ENCODE results near the gene CHRNB2.
A peak's percentile ranks its signal among the peaks of the same experiment; 100 is the strongest.

The CHRNB2 gene

GRCh38 chr1:154553056-154554030 lies 14.2 kb upstream of the CHRNB2 start:
- no peak for DNase-seq

DNA sequence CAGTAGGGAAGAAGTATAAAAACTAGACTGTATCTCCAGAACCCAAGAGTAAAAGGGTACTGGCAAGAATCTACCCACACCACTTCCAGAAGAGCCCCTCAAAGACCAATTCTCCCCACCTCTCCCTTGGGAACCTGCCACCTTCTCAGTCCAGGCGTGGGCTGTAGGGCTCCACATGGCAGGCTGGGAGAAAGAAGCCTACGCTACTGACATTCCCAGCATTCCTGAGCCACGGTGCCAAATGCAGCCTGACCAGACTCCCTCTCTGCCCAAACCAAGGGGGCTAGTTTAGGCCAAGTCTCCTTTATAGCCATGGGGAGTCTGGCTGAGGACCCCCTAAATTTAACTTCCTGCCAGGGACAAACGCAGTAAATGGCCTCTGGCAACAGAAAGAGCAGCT lies 11.2 kb upstream of the CHRNB2 start:
- no peak for DNase-seq

- no peak for DNase-seq
These were observed 10.2 kb upstream of the CHRNB2 start for GRCh38 chr1:154557248-154557938.

DNA sequence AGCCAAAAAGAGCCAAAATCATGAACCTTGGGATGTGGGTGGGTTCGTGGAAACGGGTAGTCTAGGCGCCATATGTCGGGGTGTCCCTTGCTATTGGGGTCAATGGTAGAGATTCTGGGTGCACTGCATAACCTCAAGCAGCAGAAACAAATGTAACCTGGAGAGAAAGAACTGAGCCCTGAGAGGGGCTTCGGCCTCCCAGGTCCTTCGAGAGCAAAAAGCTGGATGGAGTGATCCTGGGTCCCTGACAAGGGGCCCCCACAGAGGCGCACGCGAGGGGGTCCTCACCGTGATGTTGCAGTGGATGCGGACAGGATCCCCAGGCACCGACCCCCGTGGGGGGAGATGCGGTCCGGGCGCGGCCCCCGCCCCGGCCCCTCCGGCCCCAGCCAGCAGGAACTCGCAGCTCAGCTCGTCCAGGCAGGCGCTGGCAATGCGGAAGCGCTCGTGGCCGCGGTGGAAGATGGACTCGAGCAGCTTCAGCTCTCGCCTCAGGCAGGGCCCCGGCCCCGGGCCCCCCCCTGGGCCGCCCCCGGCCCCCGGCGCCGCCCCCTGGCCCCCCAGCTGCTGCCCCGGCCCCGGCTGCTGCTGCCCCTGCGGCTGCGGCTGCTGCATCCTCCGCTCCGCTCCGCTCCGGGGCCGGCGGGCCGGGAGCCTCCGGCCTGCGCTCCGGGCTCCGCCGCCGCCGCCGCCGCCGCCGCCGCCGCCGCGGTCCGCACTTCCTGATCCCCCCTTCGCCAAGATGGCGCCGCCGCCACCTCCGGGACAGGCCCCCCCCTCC lies 9.4 kb upstream of the CHRNB2 start, which contains the start of gene UBE2Q1:
Gene UBE2Q1, minus strand, starts transcription at position 724 of the 781 bp plus-strand sequence. Its CDS starts 109 bp downstream, at position 615.
- no peak for DNase-seq

GRCh38 chr1:154558720-154559465 lies 8.7 kb upstream of the CHRNB2 start:
- DNase-seq: peak; percentile 78

DNA sequence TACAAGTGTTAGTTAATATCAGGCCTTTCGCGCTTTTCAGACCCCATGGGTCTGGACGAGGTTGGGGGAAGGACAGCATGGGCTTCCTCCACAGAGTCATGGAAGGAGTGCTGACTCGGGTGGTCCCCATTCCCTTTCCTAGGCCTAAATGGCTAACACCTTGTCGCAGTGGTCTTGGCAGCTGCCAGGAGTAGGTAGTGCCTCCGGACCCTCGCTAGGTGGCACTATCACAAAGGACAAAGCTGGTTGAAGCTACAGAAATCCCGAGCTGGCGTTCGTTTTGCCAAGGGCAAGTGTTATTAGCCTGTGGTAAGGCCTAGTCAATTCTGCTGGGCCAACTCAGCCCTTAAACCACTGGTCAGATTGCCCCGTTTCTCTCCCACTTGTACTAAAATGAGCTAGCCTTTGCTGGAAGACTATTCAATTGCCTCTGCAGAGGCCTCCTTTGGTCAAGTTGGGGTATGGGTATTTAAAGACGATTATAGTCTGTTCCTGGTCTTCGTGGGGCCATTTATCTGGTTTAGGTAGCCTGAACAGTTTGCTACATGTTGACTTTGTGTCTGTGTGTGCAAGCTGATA lies 8.0 kb upstream of the CHRNB2 start:
- peak; percentile 61 for DNase-seq

DNA sequence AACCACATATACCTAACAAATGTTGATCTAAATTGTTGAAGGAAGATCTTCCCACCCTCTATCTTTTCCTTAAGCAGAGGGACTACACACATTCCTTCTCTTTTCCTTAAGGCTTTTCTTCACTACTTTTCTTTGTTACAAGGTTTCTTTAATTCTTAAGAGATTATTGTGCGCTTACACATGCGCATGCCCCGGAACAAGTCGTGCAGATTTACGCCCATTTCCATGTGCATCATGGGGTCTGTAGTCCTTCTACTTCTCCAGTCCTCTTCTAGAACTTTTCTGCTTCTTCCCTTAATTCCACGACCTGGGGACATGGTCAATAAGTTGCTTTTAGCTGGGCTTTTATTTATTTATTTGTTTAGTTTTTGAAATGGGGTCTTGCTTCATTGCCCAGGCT lies 1.7 kb upstream of the CHRNB2 start:
- no peak for DNase-seq

GRCh38 chr1:154568157-154568815 lies 708 bp downstream of the CHRNB2 start:
- DNase-seq: no peak

- no peak for DNase-seq
These were observed 3.8 kb downstream of the CHRNB2 start for GRCh38 chr1:154571244-154571963.

- no peak for DNase-seq
These were observed 4.3 kb downstream of the CHRNB2 start for GRCh38 chr1:154571964-154572288.

GRCh38 chr1:154572468-154573167 lies 5.0 kb downstream of the CHRNB2 start:
- DNase-seq: no peak

- no peak for DNase-seq
These were observed 5.6 kb downstream of the CHRNB2 start for GRCh38 chr1:154573168-154573510.

DNA sequence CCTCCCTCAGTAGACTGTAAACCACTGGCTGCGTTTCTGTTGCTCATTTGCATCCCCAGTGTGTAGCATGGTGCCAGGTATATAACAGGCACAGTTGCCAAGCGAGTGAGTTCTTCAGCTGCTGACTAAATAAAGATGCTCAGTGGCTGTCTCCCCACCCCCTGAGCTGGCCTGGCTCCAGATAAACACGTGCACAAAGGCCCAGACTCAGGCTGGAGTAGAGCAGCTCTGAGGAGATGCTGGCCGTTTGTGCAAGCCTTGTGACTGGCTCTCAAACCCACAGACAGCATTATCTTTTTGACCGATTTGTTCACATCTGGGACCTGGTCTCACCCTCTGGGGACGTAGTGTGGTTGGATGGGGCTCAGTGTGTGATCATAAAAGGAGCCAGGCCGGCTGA lies 7.1 kb downstream of the CHRNB2 start:
- no peak for DNase-seq

GRCh38 chr1:154575147-154575927 lies 7.8 kb downstream of the CHRNB2 start:
- DNase-seq: no peak

DNA sequence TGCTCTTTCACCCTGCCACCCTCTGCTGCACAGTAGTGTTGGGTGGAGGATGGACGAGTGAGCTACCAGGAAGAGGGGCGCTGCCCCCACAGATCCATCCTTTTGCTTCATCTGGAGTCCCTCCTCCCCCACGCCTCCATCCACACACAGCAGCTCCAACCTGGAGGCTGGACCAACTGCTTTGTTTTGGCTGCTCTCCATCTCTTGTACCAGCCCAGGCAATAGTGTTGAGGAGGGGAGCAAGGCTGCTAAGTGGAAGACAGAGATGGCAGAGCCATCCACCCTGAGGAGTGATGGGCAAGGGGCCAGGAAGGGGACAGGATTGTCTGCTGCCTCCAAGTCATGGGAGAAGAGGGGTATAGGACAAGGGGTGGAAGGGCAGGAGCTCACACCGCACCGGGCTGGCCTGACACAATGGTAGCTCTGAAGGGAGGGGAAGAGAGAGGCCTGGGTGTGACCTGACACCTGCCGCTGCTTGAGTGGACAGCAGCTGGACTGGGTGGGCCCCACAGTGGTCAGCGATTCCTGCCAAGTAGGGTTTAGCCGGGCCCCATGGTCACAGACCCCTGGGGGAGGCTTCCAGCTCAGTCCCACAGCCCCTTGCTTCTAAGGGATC lies 8.5 kb downstream of the CHRNB2 start:
- DNase-seq: no peak

GRCh38 chr1:154577346-154578057 lies 9.9 kb downstream of the CHRNB2 start:
- no peak for DNase-seq

DNA sequence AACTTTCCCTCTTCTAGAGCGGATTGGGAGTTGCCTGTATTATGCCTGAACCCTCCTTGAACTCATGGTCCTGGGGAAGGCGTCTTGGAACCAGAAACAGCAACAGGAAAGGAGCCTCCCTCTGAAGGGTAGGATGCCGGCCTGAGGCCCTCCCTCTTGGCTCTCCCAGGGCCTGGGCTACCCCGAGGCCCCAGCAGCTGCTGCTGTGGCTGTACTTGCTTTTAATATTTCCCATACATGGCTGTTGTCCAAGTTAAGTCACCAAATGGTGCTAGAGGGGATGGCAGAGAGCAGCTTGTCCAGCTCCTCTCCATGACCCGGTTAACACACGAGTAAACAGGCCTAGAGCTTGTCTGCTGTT lies 10.5 kb downstream of the CHRNB2 start:
- DNase-seq: no peak

GRCh38 chr1:154579374-154579773 lies 11.8 kb downstream of the CHRNB2 start:
- no peak for DNase-seq
